ENCODE measurements around the gene SLC35G6.
"Not testable (repeated sequence)": the region's sequence is repeated elsewhere in the genome, so short reads cannot be mapped to it uniquely, and the experiment has no call there.

Gene SLC35G6

DNA sequence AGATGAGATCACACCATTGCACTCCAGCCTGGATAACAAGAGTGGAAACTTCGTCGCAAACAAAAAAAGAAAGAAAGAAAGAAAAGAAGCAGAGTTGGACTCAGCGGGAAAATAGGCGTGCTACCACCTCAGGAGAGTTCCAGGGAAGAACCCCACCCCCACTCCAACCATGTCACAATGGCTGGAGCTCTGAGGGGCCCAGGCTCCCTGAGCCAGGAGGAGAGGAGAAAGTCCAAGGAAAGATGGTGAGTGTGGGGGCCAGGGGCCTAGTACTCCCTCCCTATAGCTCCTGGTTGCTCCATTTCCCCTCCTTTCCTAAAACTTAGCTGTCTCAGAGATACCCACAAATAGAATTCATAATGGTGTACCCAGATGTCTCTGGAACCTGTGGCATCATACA is at the start of gene SLC35G6:
TSS of gene SLC35G6 (plus strand) at position 172 of the 400 bp plus-strand sequence. CDS start at position 243, 71 bp downstream.
- not testable (repeated sequence) for DNase-seq (ENCODE audit: low spot score); FAIRE-seq

DNA sequence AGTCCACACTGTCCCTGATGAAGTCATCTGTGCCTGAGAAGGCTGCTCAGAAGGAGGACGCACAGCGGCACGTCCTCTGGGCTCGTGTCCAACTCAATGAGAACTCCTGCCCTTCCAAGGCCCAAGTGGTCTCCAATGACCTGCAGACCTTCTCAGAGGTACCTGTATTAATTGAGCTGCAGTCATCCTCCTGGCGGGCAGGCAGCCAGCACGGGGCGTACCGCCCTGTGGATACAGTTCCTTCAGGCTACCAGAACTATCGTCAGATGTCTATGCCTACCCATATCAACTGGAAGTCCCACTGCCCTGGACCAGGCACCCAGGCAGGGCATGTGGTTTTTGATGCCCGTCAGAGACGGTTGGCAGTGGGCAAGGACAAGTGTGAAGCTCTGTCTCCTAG is 49.0 kb upstream of the SLC35G6 start:
- no peak for FAIRE-seq
- no peak for DNase-seq (ENCODE audit: low spot score)

DNA sequence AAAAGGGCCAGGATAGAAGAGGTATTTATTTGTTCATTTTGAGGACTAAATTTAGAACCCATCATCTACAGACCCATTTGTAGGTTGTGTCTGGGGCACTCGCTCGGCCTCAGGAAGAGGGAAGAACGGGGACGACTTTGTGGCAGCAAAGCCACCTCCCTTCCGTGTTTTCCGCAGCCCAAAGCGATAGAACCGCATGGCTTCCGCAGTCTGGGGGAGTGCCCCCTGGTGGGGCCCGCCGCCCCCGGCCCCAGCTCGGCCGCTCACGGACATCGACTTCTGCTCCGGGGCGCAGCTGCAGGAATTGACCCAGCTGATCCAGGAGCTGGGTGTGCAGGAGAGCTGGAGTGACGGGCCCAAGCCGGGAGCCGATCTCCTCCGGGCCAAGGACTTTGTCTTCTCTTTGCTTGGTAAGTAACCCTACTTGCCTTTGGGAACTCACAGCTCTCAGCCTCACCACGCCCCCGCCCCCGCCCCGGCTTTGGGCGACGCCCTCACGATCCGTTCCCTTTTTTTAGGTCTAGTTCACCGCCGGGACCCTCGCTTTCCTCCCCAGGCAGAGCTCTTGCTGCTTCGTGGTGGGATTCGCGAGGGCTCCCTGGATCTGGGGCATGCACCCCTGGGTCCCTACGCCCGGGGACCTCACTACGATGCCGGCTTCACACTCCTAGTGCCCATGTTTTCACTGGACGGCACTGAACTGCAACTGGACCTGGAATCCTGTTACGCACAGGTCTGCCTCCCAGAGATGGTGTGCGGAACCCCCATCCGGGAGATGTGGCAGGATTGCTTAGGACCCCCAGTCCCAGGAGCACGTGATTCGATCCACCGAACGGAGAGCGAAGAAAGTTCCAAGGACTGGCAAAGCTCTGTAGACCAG is 45.3 kb upstream of the SLC35G6 start:
- no peak for DNase-seq (ENCODE audit: low spot score)
- FAIRE-seq: no peak

DNA sequence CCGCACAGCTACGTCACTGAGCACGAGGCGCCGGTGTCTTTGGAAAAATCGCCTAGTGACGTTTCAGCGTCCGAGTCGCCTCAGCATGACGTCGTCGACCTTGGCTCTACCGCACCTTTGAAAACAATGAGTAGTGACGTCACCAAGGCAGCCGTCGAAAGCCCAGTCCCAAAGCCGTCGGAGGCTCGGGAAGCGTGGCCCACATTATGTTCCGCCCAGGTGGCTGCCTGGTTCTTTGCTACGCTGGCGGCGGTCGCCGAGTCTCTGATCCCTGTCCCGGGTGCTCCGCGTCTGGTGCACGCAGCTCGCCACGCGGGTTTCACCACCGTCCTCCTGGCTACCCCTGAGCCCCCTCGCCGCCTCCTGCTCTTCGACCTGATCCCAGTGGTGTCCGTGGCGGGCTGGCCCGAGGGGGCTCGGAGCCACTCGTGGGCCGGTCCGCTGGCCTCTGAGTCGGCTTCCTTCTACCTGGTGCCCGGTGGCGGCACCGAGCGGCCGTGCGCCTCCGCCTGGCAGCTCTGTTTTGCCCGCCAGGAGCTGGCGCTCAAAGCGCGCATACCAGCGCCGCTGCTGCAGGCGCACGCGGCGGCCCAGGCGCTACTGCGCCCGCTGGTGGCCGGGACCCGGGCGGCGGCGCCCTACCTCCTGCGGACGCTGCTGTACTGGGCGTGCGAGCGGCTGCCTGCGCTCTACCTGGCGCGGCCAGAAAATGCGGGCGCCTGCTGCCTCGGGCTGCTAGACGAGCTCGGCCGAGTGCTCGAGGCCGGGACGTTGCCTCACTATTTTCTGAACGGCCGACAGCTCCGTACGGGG is 44.5 kb upstream of the SLC35G6 start:
- DNase-seq (ENCODE audit: low spot score): peak; percentile 34
- no peak for FAIRE-seq

DNA sequence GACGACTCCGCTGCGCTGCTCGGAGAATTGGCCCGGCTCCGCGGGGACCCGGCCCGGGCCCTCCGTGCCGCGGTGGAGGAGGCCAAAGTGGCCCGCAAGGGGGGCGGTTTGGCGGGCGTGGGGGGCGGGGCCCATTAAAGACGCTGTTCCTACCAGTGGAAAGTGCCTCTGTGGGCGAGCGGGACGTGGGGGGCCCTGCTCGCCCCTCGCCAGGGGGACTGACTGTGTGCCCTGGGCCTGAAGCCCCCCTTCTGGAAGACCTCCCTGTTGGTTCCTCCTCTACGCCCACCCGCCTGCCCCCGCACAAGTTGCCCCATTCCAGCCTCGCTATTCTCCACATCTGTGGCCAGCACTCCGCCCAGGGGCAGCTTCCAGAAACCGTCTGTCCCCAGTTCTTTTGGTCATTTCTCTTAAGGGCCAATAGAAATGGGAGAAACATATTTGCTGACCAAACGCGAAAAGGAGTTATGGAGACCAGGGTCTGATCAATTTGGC is 43.8 kb upstream of the SLC35G6 start:
- FAIRE-seq: no peak
- no peak for DNase-seq (ENCODE audit: low spot score)

DNA sequence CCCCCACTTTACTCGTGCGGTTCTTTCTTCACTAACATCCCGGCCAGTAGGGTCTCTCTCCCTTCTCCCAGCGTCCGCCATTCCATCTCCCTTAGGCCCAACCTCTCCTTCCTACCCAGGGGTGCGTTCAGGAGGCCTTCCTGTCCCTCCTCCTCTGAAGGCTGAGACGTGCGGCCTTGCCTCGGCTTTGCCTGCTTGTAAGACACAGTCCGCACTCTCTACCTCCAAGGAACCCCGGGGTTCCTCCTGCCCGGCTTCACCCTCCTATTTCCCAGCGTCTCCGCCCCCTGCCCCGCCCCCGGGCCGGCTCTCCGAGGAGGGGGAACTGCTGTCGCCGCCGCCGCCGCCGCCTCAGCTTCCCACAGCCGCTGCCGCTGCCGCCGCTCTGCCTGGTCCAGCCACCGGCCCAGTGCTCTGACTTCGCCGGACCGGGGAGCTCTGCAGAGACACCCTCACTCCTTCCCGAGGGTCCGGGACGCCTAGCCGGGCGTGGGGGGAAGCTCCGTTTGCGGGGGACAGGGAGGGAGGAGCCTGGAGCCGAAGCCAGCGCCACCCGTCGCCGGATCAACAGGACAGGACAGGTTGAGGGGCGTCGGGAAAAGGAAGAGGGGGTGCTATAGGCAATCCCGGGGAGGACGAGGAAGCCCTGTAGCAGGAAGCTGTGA is 43.2 kb upstream of the SLC35G6 start:
- FAIRE-seq (no peak), DNase-seq (ENCODE audit: low spot score) (no peak)

DNA sequence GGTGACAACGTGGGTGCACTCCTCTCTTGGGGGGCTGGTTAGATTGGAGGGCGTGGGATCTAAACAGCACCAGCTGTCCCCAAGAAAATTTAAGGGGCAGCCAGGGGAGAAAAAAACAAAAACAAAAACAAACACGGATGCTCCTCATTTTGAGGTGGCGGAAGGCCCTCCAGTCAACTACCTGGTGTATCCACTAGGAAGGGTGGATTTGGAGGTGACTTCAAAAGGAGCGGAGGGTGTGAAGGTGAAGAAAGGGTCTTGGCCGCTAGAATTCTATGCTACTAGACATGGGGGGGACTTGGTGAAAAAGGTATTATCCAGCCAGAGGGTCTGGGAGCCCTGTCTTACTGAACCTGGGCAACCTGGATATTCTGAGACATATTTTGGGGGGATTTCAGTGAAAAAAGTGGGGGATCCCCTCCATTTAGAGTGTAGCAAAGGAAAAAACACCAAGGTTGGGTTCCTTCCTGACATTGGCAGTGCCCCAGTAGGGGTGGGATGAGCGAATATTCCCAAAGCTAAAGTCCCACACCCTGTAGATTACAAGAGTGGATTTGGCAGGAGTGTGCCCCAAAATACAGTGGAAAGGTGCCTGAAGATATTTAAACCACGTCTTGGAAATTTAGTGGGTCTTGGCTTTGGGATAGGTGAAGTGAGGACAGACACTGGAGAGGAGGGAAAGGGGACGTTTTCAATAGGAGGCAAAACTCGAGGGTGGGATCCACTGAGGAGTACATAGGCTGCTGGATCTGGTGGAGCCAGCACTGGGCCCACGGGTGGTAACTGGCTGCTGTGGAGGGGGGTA is 42.4 kb upstream of the SLC35G6 start:
- no peak for FAIRE-seq
- no peak for DNase-seq (ENCODE audit: low spot score)

DNA sequence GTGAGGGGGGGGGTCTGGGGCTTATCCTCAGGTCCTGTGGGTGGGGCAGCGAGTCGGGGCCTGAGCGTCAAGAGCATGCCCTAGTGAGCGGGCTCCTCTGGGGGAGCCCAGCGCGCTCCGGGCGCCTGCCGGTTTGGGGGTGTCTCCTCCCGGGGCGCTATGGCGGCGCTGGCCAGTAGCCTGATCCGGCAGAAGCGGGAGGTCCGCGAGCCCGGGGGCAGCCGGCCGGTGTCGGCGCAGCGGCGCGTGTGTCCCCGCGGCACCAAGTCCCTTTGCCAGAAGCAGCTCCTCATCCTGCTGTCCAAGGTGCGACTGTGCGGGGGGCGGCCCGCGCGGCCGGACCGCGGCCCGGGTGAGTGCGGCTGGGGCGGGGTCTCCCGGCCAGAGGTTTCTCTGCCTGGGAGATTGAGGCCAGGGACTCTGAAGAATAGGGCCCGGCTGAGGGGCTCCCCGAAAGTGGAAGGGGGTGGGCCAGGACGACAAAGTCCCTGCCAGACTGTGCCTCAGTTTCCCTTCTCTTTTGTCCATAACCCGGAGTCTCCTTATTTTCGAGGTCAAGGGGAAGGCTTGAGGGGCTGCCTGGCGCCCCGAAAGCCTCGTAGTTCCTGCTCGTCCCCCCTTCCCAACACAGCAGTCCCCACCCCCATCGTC is 41.7 kb upstream of the SLC35G6 start, which contains the start of gene FGF11:
TSS of gene FGF11 (plus strand) at position 51 of the 651 bp plus-strand sequence. CDS start at position 160, 109 bp downstream.
- no peak for FAIRE-seq
- no peak for DNase-seq (ENCODE audit: low spot score)

DNA sequence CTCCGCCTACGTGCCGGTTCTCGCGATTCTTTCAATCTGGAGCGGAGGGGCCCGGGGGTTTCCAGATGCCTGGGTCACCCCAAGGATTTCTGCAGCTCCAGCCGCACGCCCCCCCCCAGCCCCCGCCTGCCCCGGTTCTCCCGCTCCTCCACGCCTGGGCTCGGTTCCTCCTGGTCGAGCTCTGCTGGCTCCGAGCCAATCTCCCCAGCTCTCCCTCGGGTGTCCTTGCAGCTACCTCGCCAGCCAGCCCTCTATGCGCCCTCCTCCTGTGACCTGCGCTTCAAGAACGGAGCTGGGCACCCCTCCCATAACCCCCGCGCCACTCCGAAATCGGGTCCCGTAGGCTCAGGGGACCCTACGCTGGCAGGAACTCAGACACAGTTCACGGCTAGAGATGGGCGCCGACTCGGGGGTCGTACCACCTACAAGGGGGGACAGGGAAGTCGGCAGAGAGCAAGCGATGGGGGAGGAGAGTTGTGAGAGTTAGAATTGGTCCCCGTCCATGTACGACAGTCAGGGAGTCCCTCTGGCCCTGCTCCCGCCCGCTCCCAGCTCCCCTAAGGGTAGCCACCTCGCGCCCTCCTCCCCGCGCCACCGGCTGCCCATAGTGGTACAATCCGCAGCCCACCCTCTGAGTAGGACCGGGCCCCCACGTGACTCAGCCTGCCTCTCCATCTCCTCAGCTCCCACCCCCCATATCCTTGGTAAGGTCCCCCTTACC is 41.0 kb upstream of the SLC35G6 start:
- FAIRE-seq (no peak), DNase-seq (ENCODE audit: low spot score) (no peak)

DNA sequence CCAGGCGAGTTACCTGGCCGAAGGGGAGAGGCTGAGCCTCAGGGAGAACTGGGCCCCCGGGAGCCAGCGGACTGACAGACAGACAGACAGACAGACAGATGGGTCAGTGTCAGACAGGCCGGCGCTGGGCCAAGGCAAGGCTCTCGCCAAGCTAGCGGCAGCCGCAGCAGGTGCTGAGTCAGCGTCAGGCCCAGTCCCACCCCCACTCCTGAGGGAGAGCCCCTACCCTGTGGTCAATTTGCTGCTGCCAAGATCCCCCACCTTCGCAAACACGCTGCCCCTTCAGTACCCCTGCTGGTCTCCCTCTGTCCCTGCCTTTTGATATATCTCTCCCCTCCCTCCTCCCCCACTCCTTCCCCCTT is 40.4 kb upstream of the SLC35G6 start:
- FAIRE-seq: no peak
- DNase-seq (ENCODE audit: low spot score): peak; percentile 50

DNA sequence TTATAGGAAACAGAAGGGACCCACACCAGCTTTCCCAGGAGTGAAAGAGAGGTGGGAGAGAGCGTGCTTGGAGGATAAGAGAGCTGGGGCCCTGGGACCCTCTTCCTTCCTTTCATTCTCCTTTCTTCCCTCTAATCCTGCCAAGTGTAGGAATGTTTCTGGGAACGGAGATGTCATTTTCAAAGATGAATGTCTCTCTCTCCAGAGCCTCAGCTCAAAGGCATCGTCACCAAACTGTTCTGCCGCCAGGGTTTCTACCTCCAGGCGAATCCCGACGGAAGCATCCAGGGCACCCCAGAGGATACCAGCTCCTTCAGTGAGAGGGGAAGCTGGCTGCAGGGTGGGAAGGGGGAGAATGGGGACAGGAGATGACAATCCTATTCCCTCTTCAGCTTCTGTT is 40.0 kb upstream of the SLC35G6 start:
- FAIRE-seq (no peak), DNase-seq (ENCODE audit: low spot score) (no peak)

DNA sequence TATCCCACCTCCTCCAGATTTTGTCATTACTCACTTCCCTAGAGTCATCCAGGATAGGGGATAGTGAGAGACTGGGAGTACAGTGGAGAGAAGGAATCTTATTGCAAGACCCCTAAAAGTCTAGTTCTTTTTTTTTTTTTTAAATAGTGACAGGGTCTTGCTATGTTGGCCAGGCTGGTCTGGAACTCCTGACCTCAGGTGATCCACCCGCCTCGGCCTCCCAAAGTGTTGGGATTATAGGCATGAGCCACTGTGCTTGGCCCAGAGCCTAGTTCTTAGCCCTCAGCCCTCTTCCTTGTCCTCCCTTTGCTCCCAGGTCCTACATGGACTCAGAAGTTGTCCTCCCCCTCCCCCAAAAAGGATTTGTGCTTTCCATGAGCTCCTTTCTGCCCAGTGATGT is 39.1 kb upstream of the SLC35G6 start:
- FAIRE-seq (no peak), DNase-seq (ENCODE audit: low spot score) (no peak)

DNA sequence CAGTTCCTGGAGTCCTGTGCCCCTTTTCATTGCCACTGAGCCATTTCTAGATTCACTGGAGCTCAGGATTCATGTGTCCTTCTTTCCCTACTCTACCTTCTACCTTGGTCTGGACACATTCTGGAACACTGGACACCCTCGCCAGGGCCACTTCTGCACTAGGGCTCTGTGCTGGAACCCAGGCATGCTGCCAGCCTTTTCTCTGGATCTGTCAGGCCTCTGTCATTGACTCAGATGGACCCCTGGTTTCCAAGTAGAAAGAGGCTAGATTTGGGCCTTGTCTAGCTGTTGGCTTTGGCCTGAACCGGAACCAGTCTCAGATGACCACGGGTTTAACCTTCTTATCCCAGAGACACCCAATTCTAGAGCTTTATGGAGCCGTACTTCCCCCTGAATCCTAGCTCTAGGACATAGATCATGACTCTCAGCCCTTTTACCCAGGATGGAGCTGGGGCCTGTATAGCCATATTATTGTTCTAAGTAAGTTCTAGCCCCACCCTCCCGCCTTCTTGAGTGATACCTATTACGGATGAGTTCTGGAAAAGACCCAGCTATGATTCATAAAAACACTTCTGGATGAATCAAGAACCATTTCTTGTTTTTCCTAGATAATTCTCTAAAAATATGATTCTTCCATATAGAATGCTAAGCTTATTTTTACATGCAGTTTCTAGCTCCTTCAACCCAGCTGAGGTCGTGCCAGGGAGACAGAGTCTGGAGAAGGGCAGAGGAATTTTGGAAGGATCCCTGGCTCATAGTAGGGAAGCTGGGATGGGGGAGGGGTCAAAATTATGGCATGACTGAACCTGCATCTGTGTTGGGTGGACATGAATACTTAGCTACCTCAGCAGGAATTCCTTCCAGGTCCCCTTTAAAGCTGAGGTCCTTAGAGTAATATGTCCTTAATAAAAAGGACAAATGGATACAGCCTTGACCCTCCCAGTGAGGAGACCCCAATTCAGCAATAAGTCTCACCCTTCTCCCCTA is 37.5 kb upstream of the SLC35G6 start:
- FAIRE-seq (no peak), DNase-seq (ENCODE audit: low spot score) (no peak)

DNA sequence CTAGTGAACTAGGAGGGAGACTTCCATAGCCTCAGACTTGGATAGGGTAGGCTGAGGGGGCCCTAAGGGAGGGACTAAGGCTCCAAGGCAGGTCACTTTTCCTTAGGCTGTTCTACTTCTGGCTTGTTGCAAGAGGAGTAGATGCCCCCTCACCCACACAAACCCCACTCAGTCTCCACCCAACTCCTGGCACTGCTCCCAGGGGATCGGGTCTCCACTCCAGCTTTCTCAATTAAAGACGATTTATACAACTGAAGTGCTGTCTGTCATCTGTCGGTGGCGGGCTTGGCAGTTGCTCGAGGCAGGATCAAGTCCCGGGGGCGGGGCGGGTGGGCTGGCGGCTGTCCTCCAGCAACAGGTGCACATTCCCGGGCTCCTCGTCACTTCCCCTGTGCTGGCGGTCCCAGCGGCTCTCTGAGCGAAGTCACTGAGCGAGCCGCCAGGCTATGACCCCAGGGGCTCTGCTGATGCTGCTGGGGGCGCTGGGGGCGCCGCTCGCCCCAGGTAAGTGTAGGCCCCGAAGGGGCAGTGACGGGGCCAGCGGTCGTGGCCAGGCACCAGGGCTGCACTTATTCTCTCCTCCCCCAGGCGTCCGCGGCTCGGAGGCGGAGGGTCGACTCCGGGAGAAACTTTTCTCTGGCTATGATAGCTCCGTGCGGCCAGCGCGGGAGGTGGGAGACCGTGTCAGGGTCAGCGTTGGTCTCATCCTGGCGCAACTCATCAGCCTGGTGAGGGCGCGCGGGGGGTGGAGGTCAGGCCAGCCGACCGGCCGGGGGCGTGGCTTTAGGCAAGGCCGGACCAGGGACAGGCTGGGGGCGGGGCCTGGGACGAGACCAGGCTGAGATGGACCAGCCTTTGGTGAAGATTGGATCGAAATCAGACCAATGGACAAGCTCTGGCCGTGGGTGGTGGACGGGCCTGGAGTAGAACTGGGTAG is 36.3 kb upstream of the SLC35G6 start, which contains the start of gene CHRNB1:
TSS of gene CHRNB1 (plus strand) at position 380 of the 937 bp plus-strand sequence. CDS start at position 447, 67 bp downstream.
- no peak for DNase-seq (ENCODE audit: low spot score)

DNA sequence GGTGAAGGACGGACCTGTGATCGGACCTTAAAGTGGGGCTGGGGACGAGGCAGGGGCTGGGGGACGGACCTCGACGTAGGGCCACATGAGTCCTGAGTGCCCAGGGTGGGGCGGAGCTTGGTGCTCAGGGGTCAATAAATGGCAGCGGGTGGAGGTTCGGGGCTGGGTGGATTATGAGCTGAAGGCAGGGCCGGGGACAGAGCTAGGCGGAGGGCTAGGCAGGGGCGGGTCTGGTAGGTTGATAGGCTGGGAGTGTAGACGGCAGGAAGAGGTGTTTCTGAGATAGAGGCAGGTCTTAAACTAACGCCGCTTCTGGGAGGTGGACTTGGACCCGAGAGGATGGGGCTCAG is 35.7 kb upstream of the SLC35G6 start:
- FAIRE-seq (no peak), DNase-seq (ENCODE audit: low spot score) (no peak)

More for the DNA sequence above, 36.3 kb upstream of the SLC35G6 start, which contains the start of gene CHRNB1:
- no peak for FAIRE-seq

DNA sequence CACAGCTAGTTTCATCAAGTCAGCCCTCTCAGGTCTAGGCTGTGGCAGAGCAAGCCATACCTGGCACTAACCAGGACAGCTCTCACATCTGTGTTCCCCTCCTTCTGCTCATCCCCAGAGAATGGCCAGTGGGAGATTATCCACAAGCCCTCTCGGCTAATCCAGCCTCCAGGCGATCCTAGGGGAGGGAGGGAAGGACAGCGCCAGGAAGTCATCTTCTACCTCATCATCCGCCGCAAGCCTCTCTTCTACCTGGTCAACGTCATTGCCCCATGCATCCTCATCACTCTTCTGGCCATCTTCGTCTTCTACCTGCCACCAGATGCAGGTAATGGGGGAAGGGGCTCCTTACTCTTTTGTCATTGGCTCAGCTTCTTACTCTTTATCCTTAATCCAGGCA is 32.8 kb upstream of the SLC35G6 start:
- FAIRE-seq: no peak
- no peak for DNase-seq (ENCODE audit: low spot score)

DNA sequence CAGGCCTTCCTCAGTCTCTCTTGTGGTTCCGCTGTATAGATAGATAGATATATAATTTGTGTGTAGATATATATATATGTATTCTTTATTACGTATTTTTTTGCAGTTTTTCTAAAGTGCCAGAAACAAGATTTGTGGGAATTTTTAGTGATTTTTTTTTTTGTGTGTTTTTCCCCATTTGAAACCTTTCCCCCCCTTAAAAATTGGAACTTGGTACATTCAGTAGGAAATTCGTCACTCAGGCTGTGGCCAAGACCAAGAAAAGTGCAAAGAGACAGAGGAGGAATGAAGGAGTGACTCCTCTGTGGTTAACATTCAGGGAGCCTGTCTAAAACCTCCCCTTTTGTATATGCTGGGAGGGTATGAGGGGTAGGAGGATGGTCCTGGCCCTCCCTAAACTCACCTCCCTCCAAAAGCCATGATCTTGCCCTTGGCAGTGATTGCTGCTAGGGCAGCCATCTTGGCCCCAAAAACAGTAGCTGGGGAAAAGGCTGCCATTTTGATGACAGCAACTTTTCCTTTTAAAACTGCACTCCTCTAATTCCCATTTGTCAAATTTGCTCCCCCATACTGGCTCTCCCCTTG is 21.2 kb upstream of the SLC35G6 start:
- FAIRE-seq (no peak), DNase-seq (ENCODE audit: low spot score) (no peak)

Measured in RCC 7860 (cell line).